Osteoblast (primary cell): Measurements from ENCODE around the gene KREMEN1. TPM values are rescaled to one million over a fixed set of nuclear protein-coding genes. Genes with fewer than 3 reads are reported as not detected.
"Not testable (repeated sequence)": the region's sequence is repeated elsewhere in the genome, so short reads cannot be mapped to it uniquely, and the experiment has no call there.

ENCODE experiments used
- DNase-seq: peaks from one replicate; pipeline ENCODE4 v3.0.0; 2011; ENCODE audit warnings: low spot score, mixed read lengths; ENCODE audit not compliant: insufficient read length; ENCODE audit errors: missing footprints
- H2AFZ ChIP-seq: 2 replicates; pipeline ENCODE4 v1.6.0; 2011; ENCODE audit warnings: mild to moderate bottlenecking, low read length
- H3K27ac ChIP-seq: 2 replicates; pipeline ENCODE4 v1.5.1; 2011; ENCODE audit warnings: mild to moderate bottlenecking, low read depth, low read length, moderate library complexity
- H3K27me3 ChIP-seq: 2 replicates; pipeline ENCODE4 v1.6.0; 2012; ENCODE audit warnings: mild to moderate bottlenecking, control low read depth, inconsistent platforms, low read length, moderate library complexity; ENCODE audit not compliant: insufficient read depth
- H3K36me3 ChIP-seq: 2 replicates; pipeline ENCODE4 v1.5.1; 2011; ENCODE audit warnings: mild to moderate bottlenecking, low read length, control low read depth, moderate library complexity; ENCODE audit not compliant: insufficient read depth
- H3K4me1 ChIP-seq: 2 replicates; pipeline ENCODE4 v1.5.1; 2011; ENCODE audit warnings: mild to moderate bottlenecking, low read length, control low read depth, moderate library complexity; ENCODE audit not compliant: insufficient read depth
- H3K4me2 ChIP-seq: 2 replicates; pipeline ENCODE4 v1.6.0; 2011; ENCODE audit warnings: mild to moderate bottlenecking, low read length; ENCODE audit not compliant: insufficient read depth
- H3K4me3 ChIP-seq: fragments of 200-600 bp; sonication (generic); 3 replicates; pipeline ENCODE4 v1.5.1; 2012; ENCODE audit warnings: mild to moderate bottlenecking, low read length, inconsistent platforms; ENCODE audit not compliant: insufficient read depth
- H3K79me2 ChIP-seq: 2 replicates; pipeline ENCODE4 v1.6.0; 2012; ENCODE audit warnings: mild to moderate bottlenecking, low read length, control low read depth, inconsistent platforms; ENCODE audit not compliant: insufficient read depth
- H3K9me3 ChIP-seq: 2 replicates; pipeline ENCODE4 v1.5.1; 2011; ENCODE audit warnings: low read depth, low read length, control low read depth
- H4K20me1 ChIP-seq: 2 replicates; pipeline ENCODE4 v1.6.0; 2012; ENCODE audit warnings: mild to moderate bottlenecking, low read length, control low read depth; ENCODE audit not compliant: insufficient read depth
- CTCF ChIP-seq: IDR thresholded peaks from 2 replicates; pipeline ENCODE4 v1.5.1; 2011; ENCODE audit warnings: mild to moderate bottlenecking, low read depth, low read length, moderate library complexity; ENCODE audit errors: extremely low read depth
- total RNA-seq: library from RNA; depleted of rRNA; stranded (reverse); fragments of >200 nt; gene quantifications from 2 replicates; pipeline ENCODE4 v1.2.3, GENCODE V29; 2012

The KREMEN1 gene
- total RNA-seq, 1 donor = 6.5 TPM

GRCh38 chr22:29114392-29114791, 41.6 kb downstream of the KREMEN1 start:
- no peak for TF ChIP-seq CTCF
- H3K27me3 ChIP-seq = no peaks in the 10 kb centered on the region

DNA sequence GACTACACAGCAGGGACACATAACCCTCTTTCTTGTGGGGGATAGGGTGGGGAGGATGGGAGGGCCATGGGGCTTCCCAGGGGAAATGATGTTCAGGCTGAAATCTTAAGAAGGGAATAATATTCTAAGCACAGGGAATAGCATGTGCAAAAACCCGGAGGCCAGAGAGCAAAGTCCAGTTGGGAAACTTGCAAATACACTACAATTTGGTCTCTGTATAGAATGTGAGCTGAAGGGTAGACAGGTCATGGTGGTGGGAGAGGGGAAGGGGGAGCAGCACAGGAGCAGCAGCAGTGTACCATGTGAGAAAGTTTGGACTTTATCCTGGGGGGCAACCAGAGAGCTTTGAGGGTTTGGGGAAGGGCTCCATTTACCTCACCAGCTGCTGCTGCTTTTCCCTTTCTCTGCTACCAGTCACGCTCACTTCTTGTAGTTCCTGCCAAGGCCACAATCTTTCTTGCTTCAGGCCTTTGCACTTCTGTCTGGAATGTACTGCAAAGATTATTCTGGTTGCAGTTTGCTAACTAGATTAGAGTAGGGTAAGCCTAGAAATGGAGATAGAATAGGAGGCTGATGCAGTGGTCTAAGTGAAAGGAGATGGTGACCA, 43.0 kb downstream of the KREMEN1 start:
- no peaks in the 10 kb centered on the region for H3K36me3 ChIP-seq
- no peaks in the 10 kb centered on the region for H3K79me2 ChIP-seq
- peaks cover 7% of the 10 kb centered on the region for H3K4me1 ChIP-seq
- no peaks in the 10 kb centered on the region for H3K9me3 ChIP-seq
- no peak overlapping the region for H3K4me3 ChIP-seq
- no peaks in the 10 kb centered on the region for H3K27me3 ChIP-seq
- no peak overlapping the region for H3K4me2 ChIP-seq
- H4K20me1 ChIP-seq = no peaks in the 10 kb centered on the region
- DNase-seq = no peak
- H3K27ac ChIP-seq = no peak overlapping the region
- no peak overlapping the region for H2AFZ ChIP-seq
- TF ChIP-seq CTCF = no peak

More at GRCh38 chr22:29114392-29114791, 41.6 kb downstream of the KREMEN1 start:
- Histone ChIP-seq H3K4me3 (no peak overlapping the region), H3K4me2 (no peak overlapping the region), H3K36me3 (no peaks in the 10 kb centered on the region), H3K4me1 (peaks cover 7% of the 10 kb centered on the region), H3K27ac (no peak overlapping the region), H3K9me3 (no peaks in the 10 kb centered on the region), H3K79me2 (no peaks in the 10 kb centered on the region), H4K20me1 (no peaks in the 10 kb centered on the region), H2AFZ (no peak overlapping the region)
- DNase-seq = no peak

DNA sequence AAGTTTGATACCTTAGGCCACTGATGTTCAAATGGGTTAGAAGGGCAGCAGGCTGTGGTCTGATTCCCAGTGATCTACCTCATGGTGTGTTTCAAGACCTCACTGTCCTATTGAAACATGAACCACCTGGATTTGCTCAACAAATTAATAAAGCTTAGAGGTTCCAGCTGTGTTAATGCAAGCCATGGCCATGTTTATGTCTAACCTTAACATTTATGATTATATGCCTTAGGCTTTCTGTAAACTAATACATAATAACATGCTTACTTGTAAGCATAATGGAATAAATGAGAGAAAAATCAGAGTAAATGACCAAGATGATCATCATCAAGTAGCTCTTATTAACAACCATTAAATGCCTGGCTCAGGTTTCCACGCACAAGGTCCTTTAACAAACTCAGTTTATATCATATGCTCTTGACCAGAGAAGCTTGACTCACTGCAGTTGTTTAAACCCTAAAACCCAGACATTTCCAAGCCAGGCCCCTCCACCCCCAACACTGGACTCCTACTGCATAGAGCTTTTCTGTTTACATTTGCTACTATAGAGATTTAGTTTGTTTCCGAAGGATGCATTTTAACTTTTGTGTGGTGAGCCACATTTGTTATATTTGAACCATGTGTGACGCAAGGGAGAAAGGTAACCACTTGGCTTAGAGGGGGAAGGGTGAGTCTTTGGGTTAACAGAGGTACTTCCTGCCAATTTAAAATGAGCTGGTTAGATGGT, 43.7 kb downstream of the KREMEN1 start:
- H3K36me3 ChIP-seq = no peaks in the 10 kb centered on the region
- no peaks in the 10 kb centered on the region for H3K9me3 ChIP-seq
- no peak overlapping the region for H3K4me2 ChIP-seq
- peaks cover 7% of the 10 kb centered on the region for H3K4me1 ChIP-seq
- no peak for TF ChIP-seq CTCF
- H3K27me3 ChIP-seq = no peaks in the 10 kb centered on the region
- H2AFZ ChIP-seq = no peak overlapping the region
- no peak for DNase-seq
- no peak overlapping the region for H3K27ac ChIP-seq
- no peaks in the 10 kb centered on the region for H3K79me2 ChIP-seq
- H3K4me3 ChIP-seq = no peak overlapping the region
- H4K20me1 ChIP-seq = no peaks in the 10 kb centered on the region

- Histone ChIP-seq H3K27me3 (no peaks in the 10 kb centered on the region), H2AFZ (no peak overlapping the region), H3K27ac (no peak overlapping the region), H3K36me3 (no peaks in the 10 kb centered on the region), H3K9me3 (no peaks in the 10 kb centered on the region), H3K4me1 (peaks cover 5% of the 10 kb centered on the region), H3K4me3 (no peak overlapping the region), H3K79me2 (no peaks in the 10 kb centered on the region), H4K20me1 (no peaks in the 10 kb centered on the region), H3K4me2 (no peak overlapping the region)
- TF ChIP-seq CTCF = no peak
- DNase-seq = no peak
Observed at GRCh38 chr22:29117799-29118477, 45.1 kb downstream of the KREMEN1 start.

DNA sequence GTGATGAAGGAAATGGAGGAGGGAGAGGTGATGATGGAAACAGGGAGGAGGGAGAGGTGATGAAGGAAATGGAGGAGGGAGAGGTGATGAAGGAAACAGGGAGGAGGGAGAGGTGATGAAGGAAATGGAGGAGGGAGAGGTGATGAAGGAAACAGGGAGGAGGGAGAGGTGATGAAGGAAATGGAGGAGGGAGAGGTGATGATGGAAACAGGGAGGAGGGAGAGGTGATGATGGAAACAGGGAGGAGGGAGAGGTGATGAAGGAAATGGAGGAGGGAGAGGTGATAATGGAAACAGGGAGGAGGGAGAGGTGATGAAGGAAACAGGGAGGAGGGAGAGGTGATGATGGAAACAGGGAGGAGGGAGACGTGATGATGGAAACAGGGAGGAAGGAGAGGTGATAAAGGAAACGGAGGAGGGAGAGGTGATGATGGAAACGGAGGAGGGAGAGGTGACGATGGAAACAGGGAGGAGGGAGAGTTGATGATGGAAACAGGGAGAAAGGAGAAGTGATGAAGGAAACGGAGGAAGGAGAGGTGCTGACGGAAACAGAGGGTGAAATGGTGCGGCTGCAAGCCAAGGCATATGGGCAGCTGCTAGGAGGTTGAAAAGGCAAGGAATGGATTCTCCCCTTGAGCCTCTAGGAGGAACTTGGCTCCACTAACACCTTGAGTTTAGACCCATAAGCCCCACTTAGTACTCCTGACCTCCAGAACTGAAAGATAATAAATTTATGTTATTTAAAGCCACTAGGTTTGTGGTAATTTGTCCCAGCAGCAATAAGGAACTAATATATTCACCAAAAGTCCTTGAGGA, 47.5 kb downstream of the KREMEN1 start:
- not testable (repeated sequence) for H3K9me3 ChIP-seq, H2AFZ ChIP-seq, H3K36me3 ChIP-seq, H3K4me1 ChIP-seq, H3K79me2 ChIP-seq, DNase-seq, H3K4me2 ChIP-seq, H4K20me1 ChIP-seq, H3K4me3 ChIP-seq, H3K27me3 ChIP-seq, H3K27ac ChIP-seq
